OCI-LY7 (cell line): Measurements from ENCODE around the gene REEP5.

ENCODE experiments used
- CTCF ChIP-seq: fragments of 200-600 bp; sonication (generic); conservative IDR thresholded peaks from 2 replicates; pipeline ENCODE4 v1.5.1; 2014; ENCODE audit warnings: mild to moderate bottlenecking, antibody characterized with exemption, low read length, moderate library complexity, mixed read lengths
- EZH2phosphoT487 ChIP-seq: fragments of 200-600 bp; sonication (generic); IDR thresholded peaks from 2 replicates; pipeline ENCODE4 v1.6.1; 2018; ENCODE audit warnings: low read depth, borderline replicate concordance, mild to moderate bottlenecking, mixed run types, antibody characterized with exemption, low read length, moderate library complexity, mixed read lengths

DNA sequence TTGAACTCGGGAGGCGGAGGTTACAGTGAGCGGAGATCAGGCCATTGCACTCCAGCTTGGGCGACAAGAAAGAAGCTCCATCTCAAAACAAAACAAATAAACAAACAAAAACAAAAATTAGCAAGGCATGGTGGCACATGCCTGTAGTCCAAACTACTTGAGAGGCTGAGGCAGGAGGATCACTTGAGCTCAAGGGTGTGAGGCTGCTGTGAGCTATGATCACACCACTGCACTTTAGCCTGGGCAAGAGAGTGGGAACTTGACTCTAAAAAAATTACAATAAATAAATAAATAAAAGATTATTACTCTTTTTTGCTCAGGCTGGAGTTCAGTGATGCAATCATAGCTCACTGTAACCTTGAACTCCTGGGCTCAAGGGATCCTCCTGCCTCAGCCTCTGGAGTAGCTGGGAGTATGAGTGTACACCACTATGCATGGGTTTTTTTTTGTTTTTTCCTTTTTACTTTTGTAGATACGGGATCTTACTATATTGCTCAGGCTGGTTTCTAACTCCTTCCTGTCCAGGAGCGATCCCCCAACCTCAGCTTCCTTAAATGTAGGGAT lies 45.6 kb upstream of the REEP5 start:
- TF ChIP-seq EZH2phosphoT487: no peak
- TF ChIP-seq CTCF: no peak
